Measurements from ENCODE around the gene ALK.

DNA sequence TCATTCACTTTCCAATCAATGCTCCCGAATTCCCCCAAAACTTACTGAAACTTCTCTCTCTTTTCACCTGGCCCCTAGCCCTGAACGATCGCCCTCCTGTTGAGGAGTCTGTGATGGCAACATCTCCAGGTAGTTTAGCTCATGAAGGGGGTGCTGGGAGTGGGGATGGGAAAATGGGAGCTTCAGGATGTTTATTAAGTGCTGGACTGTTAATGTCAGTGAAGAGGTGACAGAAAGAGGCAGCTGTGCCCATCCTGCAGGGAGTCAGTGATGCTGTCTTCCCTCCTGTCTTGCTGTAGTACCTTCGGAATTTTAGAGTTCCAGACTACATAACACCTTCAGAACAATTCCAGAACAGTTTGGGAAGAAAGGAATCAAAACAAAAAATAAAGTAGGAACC is 308.8 kb downstream of the ALK start:
- TF ChIP-seq EZH2 (IDR thresholded peaks at IDR 0.05; ENCODE audit: borderline replicate concordance, low read depth, low read length, severe bottlenecking), result no peak
- TF ChIP-seq, protein P1, sequence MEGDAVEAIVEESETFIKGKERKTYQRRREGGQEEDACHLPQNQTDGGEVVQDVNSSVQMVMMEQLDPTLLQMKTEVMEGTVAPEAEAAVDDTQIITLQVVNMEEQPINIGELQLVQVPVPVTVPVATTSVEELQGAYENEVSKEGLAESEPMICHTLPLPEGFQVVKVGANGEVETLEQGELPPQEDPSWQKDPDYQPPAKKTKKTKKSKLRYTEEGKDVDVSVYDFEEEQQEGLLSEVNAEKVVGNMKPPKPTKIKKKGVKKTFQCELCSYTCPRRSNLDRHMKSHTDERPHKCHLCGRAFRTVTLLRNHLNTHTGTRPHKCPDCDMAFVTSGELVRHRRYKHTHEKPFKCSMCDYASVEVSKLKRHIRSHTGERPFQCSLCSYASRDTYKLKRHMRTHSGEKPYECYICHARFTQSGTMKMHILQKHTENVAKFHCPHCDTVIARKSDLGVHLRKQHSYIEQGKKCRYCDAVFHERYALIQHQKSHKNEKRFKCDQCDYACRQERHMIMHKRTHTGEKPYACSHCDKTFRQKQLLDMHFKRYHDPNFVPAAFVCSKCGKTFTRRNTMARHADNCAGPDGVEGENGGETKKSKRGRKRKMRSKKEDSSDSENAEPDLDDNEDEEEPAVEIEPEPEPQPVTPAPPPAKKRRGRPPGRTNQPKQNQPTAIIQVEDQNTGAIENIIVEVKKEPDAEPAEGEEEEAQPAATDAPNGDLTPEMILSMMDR (IDR thresholded peaks at IDR 0.05; ENCODE audit: borderline replicate concordance, extremely low read depth, low read length, poor library complexity, severe bottlenecking), result no peak

All from DND-41 (cell line).